ENCODE data around the gene PSMD5. TPM values are rescaled to one million over a fixed set of nuclear protein-coding genes. Genes with fewer than 3 reads are reported as not detected.

Gene PSMD5
- total RNA-seq, 2 donors from 2014 or later, result 59.5 to 70.4 TPM

GRCh38 chr9:120856700-120857099 lies 14.0 kb upstream of the PSMD5 start:
- H3K4me1 Mint-ChIP-seq (ENCODE audit: low read depth in 2 of 2), result peaks cover 0 to 8% of the 10 kb centered on the region in 2 donors
- peaks cover 13% of the 10 kb centered on the region for H3K36me3 Mint-ChIP-seq
- H3K9me3 Mint-ChIP-seq, result no peaks in the 10 kb centered on the region
- DNase-seq (ENCODE audit: low spot score) (no peak), ATAC-seq (peak in 1 of 2 donors; percentile 29)
- no peak overlapping the region for H3K27ac Mint-ChIP-seq
- no peak overlapping the region for H3K4me3 Mint-ChIP-seq
- no peaks in the 10 kb centered on the region for H3K27me3 Mint-ChIP-seq

GRCh38 chr9:120855827-120856670 lies 13.3 kb upstream of the PSMD5 start:
- Mint-ChIP-seq H3K27me3 (no peaks in the 10 kb centered on the region), H3K4me1 (ENCODE audit: low read depth in 2 of 2) (peaks cover 0 to 11% of the 10 kb centered on the region in 2 donors), H3K4me3 (no peak overlapping the region), H3K9me3 (no peaks in the 10 kb centered on the region), H3K36me3 (peaks cover 12% of the 10 kb centered on the region), H3K27ac (peak overlapping the region; percentile 43 to 54)
- DNase-seq (ENCODE audit: low spot score), result no peak
- ATAC-seq, result no peak

GRCh38 chr9:120854596-120855327 lies 12.0 kb upstream of the PSMD5 start:
- no peaks in the 10 kb centered on the region for H3K27me3 Mint-ChIP-seq
- no peak overlapping the region for H3K4me3 Mint-ChIP-seq
- DNase-seq (ENCODE audit: low spot score) (no peak), ATAC-seq (no peak)
- H3K36me3 Mint-ChIP-seq, result peaks cover 4% of the 10 kb centered on the region
- H3K4me1 Mint-ChIP-seq (ENCODE audit: low read depth in 2 of 2), result peaks cover 0 to 16% of the 10 kb centered on the region in 2 donors
- peak overlapping the region; percentile 43 to 54 for H3K27ac Mint-ChIP-seq
- no peaks in the 10 kb centered on the region for H3K9me3 Mint-ChIP-seq

DNA sequence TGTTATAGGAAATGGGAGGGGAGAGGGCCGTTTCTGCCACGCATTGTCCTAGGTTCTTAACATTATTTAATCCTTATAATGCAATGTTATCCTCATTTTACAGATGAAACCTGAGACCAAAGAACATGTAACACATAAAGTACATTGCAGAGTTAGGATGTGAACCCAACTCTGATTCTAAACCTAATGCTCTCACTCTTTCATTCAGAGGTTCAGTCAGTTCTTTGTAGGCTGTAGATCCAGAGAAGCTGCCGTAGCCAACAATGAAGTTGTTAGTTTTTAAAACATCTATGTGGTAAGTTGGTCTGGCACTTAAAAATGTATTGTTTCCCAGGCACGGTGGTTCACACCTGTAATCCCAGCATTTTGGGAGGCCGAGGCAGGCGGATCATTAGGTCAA lies 10.5 kb upstream of the PSMD5 start:
- Mint-ChIP-seq H3K36me3 (no peaks in the 10 kb centered on the region), H3K27ac (peak overlapping the region in 1 of 2 donors; percentile 54), H3K9me3 (no peaks in the 10 kb centered on the region), H3K4me3 (no peak overlapping the region), H3K4me1 (ENCODE audit: low read depth in 2 of 2) (peaks cover 5 to 16% of the 10 kb centered on the region in 2 donors), H3K27me3 (no peaks in the 10 kb centered on the region)
- no peak for ATAC-seq
- DNase-seq (ENCODE audit: low spot score), result no peak

- ATAC-seq (no peak), DNase-seq (ENCODE audit: low spot score) (no peak)
- Mint-ChIP-seq H3K27ac (peak overlapping the region; percentile 54 to 61), H3K36me3 (no peaks in the 10 kb centered on the region), H3K27me3 (no peaks in the 10 kb centered on the region), H3K4me1 (ENCODE audit: low read depth in 2 of 2) (peaks cover 10 to 24% of the 10 kb centered on the region in 2 donors), H3K9me3 (no peaks in the 10 kb centered on the region), H3K4me3 (no peak overlapping the region)
These were observed 9.7 kb upstream of the PSMD5 start for GRCh38 chr9:120852240-120853010.

GRCh38 chr9:120851449-120851848 lies 8.7 kb upstream of the PSMD5 start:
- H3K9me3 Mint-ChIP-seq, result no peaks in the 10 kb centered on the region
- peaks cover 13 to 30% of the 10 kb centered on the region in 2 donors for H3K4me1 Mint-ChIP-seq (ENCODE audit: low read depth in 2 of 2)
- no peak overlapping the region for H3K4me3 Mint-ChIP-seq
- ATAC-seq (no peak), DNase-seq (ENCODE audit: low spot score) (no peak)
- H3K27me3 Mint-ChIP-seq, result no peaks in the 10 kb centered on the region
- H3K27ac Mint-ChIP-seq, result peak overlapping the region in 1 of 2 donors; percentile 54
- no peaks in the 10 kb centered on the region for H3K36me3 Mint-ChIP-seq

DNA sequence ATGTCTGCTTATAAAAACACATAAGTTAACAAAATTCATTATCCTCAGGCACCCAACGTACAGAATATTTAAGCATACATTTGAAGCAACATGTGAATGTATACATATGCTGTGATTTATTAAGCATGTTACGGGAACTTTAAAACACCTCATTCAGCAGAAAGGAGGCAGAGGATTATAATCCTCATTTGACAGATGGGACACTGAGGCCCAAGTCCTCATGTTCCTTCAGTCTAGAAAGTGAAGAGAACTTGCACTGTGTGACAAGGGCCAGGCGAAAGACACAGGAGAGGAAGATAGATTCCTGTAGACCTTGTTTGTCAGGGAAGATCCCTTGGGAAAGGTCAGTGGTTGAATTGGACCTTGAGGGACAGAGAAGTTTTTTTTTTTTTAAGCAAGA lies 7.6 kb upstream of the PSMD5 start:
- ATAC-seq (no peak), DNase-seq (ENCODE audit: low spot score) (no peak)
- no peaks in the 10 kb centered on the region for H3K27me3 Mint-ChIP-seq
- no peak overlapping the region for H3K4me3 Mint-ChIP-seq
- H3K9me3 Mint-ChIP-seq, result no peaks in the 10 kb centered on the region
- H3K36me3 Mint-ChIP-seq, result peaks cover 6% of the 10 kb centered on the region
- peaks cover 24 to 40% of the 10 kb centered on the region in 2 donors for H3K4me1 Mint-ChIP-seq (ENCODE audit: low read depth in 2 of 2)
- H3K27ac Mint-ChIP-seq, result peak overlapping the region in 1 of 2 donors; percentile 26

DNA sequence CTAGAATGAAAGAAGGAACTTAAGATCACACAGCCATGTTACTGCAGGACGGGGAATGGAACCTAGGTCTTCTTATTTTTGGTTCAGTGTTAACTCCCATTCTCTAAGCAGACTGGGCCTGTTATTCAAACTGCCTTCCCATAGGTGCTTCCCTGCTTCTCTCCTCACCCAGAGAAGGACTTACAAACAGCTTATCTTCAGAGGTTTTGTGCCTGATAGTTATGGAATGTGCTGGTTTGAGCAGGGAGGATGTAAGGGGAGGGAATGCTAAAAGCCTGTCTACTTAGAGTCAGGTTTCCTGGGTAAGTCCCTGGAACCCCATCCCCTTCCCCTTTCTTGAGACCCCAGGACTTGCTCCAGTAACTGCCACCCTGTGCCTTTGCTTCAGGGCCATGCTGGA lies 4.2 kb upstream of the PSMD5 start:
- Mint-ChIP-seq H3K27ac (peak overlapping the region; percentile 99 to 100), H3K27me3 (no peaks in the 10 kb centered on the region), H3K4me1 (ENCODE audit: low read depth in 2 of 2) (peaks cover 51 to 62% of the 10 kb centered on the region in 2 donors), H3K4me3 (no peak overlapping the region), H3K36me3 (peaks cover 14% of the 10 kb centered on the region), H3K9me3 (no peaks in the 10 kb centered on the region)
- no peak for DNase-seq (ENCODE audit: low spot score)
- no peak for ATAC-seq

- Mint-ChIP-seq H3K36me3 (peaks cover 14% of the 10 kb centered on the region), H3K4me3 (peak overlapping the region; percentile 100), H3K27me3 (no peaks in the 10 kb centered on the region), H3K4me1 (ENCODE audit: low read depth in 2 of 2) (peaks cover 56 to 65% of the 10 kb centered on the region in 2 donors), H3K27ac (peak overlapping the region; percentile 99 to 100), H3K9me3 (no peaks in the 10 kb centered on the region)
- ATAC-seq (no peak), DNase-seq (ENCODE audit: low spot score) (no peak)
These were observed 3.6 kb upstream of the PSMD5 start for GRCh38 chr9:120846251-120846889.

- H3K9me3 Mint-ChIP-seq, result no peaks in the 10 kb centered on the region
- H3K4me3 Mint-ChIP-seq, result peak overlapping the region; percentile 100
- peaks cover 14% of the 10 kb centered on the region for H3K36me3 Mint-ChIP-seq
- peak overlapping the region; percentile 99 to 100 for H3K27ac Mint-ChIP-seq
- DNase-seq (ENCODE audit: low spot score), result no peak
- ATAC-seq, result peak in 1 of 2 donors; percentile 22
- no peaks in the 10 kb centered on the region for H3K27me3 Mint-ChIP-seq
- peaks cover 57 to 60% of the 10 kb centered on the region in 2 donors for H3K4me1 Mint-ChIP-seq (ENCODE audit: low read depth in 2 of 2)
These were observed 2.5 kb upstream of the PSMD5 start for GRCh38 chr9:120845255-120845654.

GRCh38 chr9:120841930-120842684 lies 615 bp downstream of the PSMD5 start:
- H3K36me3 Mint-ChIP-seq, result peaks cover 14% of the 10 kb centered on the region
- no peaks in the 10 kb centered on the region for H3K9me3 Mint-ChIP-seq
- H3K27me3 Mint-ChIP-seq, result no peaks in the 10 kb centered on the region
- peaks cover 58 to 63% of the 10 kb centered on the region in 2 donors for H3K4me1 Mint-ChIP-seq (ENCODE audit: low read depth in 2 of 2)
- ATAC-seq, result peak in 1 of 2 donors; percentile 8
- DNase-seq (ENCODE audit: low spot score), result no peak
- peak overlapping the region; percentile 99 to 100 for H3K27ac Mint-ChIP-seq
- peak overlapping the region; percentile 100 for H3K4me3 Mint-ChIP-seq

DNA sequence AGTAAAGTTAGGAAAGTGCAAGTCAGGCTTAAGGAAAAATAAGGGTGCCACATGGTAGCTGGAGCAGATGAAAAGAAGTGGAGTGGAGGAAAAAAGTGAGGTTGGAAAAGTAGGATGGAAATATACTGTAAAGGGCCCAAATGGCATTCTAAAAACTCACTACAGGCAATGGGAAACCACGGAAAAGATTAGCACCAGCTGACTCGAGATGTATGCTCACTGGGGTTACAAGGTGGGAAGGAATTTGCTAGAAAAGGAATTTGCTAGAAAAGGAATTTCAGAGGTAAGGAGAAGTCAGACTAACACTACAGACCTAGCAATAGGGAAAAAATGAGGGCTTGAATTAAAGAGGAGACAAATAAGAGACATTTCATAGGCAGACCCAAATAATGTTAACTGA lies 3.6 kb downstream of the PSMD5 start:
- peaks cover 12% of the 10 kb centered on the region for H3K36me3 Mint-ChIP-seq
- peak overlapping the region; percentile 14 for H3K4me3 Mint-ChIP-seq
- ATAC-seq (no peak), DNase-seq (ENCODE audit: low spot score) (no peak)
- peak overlapping the region; percentile 5 to 7 for H3K27ac Mint-ChIP-seq
- no peaks in the 10 kb centered on the region for H3K27me3 Mint-ChIP-seq
- peaks cover 39 to 41% of the 10 kb centered on the region in 2 donors for H3K4me1 Mint-ChIP-seq (ENCODE audit: low read depth in 2 of 2)
- no peaks in the 10 kb centered on the region for H3K9me3 Mint-ChIP-seq

All from natural killer cell treated with Interleukin-12 subunit alpha and Interleukin-12 subunit beta and Interleukin-15 and Interleukin-18, amount 100 ng/mL, for 72 hours (primary cell).